ENCODE results near the gene SYNJ2.

DNA sequence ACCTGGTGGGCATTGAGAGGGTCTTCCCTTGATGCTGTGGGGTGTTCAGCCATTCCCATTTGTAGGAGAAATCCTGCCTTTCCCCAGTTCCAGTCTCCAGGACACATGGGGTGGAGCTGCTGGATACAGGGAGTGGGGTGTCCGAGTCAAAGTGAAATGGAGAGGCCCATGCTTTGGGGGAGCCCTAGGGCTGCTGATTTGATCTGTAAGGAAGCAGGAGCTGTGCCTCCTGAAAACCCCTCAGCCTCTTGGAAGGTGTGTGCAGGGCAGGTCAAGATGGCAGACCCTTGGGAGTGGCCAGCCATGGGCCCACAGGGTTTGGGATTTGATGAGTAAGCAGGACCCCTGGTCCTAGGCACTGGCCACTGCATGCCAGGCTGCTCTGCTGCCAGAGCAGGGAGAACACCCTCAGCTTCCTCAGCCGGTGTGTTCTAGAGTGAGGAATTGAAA, 104.4 kb downstream of the SYNJ2 start:
- no peak for TF ChIP-seq CTCF (IDR thresholded peaks at IDR 0.05)
- TF ChIP-seq POLR2A (IDR thresholded peaks at IDR 0.05), result no peak

All from heart left ventricle (tissue), 13 donors.